ENCODE measurements around the gene HENMT1.
"Not testable (repeated sequence)": the region's sequence is repeated elsewhere in the genome, so short reads cannot be mapped to it uniquely, and the experiment has no call there.

Gene HENMT1

GRCh38 chr1:108661030-108661609, at the start of gene HENMT1:
HENMT1 (minus strand) TSS chr1:108661093; CDS start chr1:108659884, 1,209 bp downstream.
- DNase-seq (ENCODE audit: low spot score): no peak

- DNase-seq (ENCODE audit: low spot score): no peak
Measured at GRCh38 chr1:108708691-108709660, 48.1 kb upstream of the HENMT1 start.

GRCh38 chr1:108706643-108707042, 45.8 kb upstream of the HENMT1 start:
- no peak for DNase-seq (ENCODE audit: low spot score)

- no peak for DNase-seq (ENCODE audit: low spot score)
Measured at GRCh38 chr1:108704496-108704895, 43.6 kb upstream of the HENMT1 start.

GRCh38 chr1:108703939-108704338, 43.0 kb upstream of the HENMT1 start:
- DNase-seq (ENCODE audit: low spot score): no peak

- DNase-seq (ENCODE audit: low spot score): not testable (repeated sequence)
Measured at GRCh38 chr1:108702109-108702508, 41.2 kb upstream of the HENMT1 start.

GRCh38 chr1:108701176-108701849, 40.4 kb upstream of the HENMT1 start:
- no peak for DNase-seq (ENCODE audit: low spot score)

- DNase-seq (ENCODE audit: low spot score): no peak
Measured at GRCh38 chr1:108699375-108700332, 38.8 kb upstream of the HENMT1 start.

GRCh38 chr1:108695535-108695934, 34.6 kb upstream of the HENMT1 start:
- no peak for DNase-seq (ENCODE audit: low spot score)

- DNase-seq (ENCODE audit: low spot score): peak; percentile 38
Measured at GRCh38 chr1:108692724-108693655, 32.1 kb upstream of the HENMT1 start.

GRCh38 chr1:108691942-108692723, 31.2 kb upstream of the HENMT1 start, which contains the start of gene PRPF38B:
PRPF38B (plus strand) TSS chr1:108692310; CDS start chr1:108692592, 282 bp downstream.
- DNase-seq (ENCODE audit: low spot score): peak; percentile 83

- no peak for DNase-seq (ENCODE audit: low spot score)
Measured at GRCh38 chr1:108691128-108691941, 30.4 kb upstream of the HENMT1 start.

- DNase-seq (ENCODE audit: low spot score): no peak
Measured at GRCh38 chr1:108686614-108687313, 25.9 kb upstream of the HENMT1 start.

- DNase-seq (ENCODE audit: low spot score): no peak
Measured at GRCh38 chr1:108685529-108685928, 24.6 kb upstream of the HENMT1 start.

GRCh38 chr1:108681701-108682100, 20.8 kb upstream of the HENMT1 start:
- not testable (repeated sequence) for DNase-seq (ENCODE audit: low spot score)

- no peak for DNase-seq (ENCODE audit: low spot score)
Measured at GRCh38 chr1:108679586-108680213, 18.8 kb upstream of the HENMT1 start.

- no peak for DNase-seq (ENCODE audit: low spot score)
Measured at GRCh38 chr1:108678706-108679105, 17.8 kb upstream of the HENMT1 start.

All from HuH-7.5 (cell line).